ENCODE measurements around the gene TMC7. TPM values are rescaled to one million over a fixed set of nuclear protein-coding genes. Genes with fewer than 3 reads are reported as not detected.

The TMC7 gene
- total RNA-seq, 1 experiment from 2014 or later, result 4.3 TPM

GRCh38 chr16:19094542-19095365 is 111.0 kb downstream of the TMC7 start:
- Histone ChIP-seq H4K8ac (replicated peaks; ENCODE audit: insufficient read length, low read depth, low read length) (no peak overlapping the region), H3K4me1 (ENCODE audit: insufficient read depth, low read length) (no peaks in the 10 kb centered on the region), H3K9ac (ENCODE audit: extremely low read depth, insufficient read length, low read length) (no peak overlapping the region), H2BK15ac (ENCODE audit: low read depth, low read length) (no peak overlapping the region), H3K4ac (ENCODE audit: low read depth, low read length) (no peak overlapping the region), H3K27me3 (ENCODE audit: insufficient read depth, low read length) (no peaks in the 10 kb centered on the region), H3K4me2 (ENCODE audit: insufficient read depth, insufficient read length, low read length) (no peak overlapping the region), H3K23ac (ENCODE audit: insufficient read length, low read depth, low read length) (no peak overlapping the region), H2BK5ac (ENCODE audit: insufficient read length, low read length) (no peak overlapping the region), H4K5ac (ENCODE audit: insufficient read length, low read depth, low read length) (no peak overlapping the region), H3K79me1 (ENCODE audit: insufficient read depth, low read depth, low read length, poor library complexity, severe bottlenecking) (no peaks in the 10 kb centered on the region), H3K18ac (ENCODE audit: insufficient read length, low read depth, low read length) (no peak overlapping the region), H4K20me1 (ENCODE audit: control insufficient read depth, insufficient read depth, insufficient read length) (no peaks in the 10 kb centered on the region), H3K23me2 (ENCODE audit: insufficient read length, low read depth, low read length, poor library complexity, severe bottlenecking) (no peaks in the 10 kb centered on the region), H2BK20ac (ENCODE audit: low read depth, low read length, poor library complexity, severe bottlenecking) (no peak overlapping the region), H3K56ac (ENCODE audit: insufficient read length, low read depth, low read length) (no peak overlapping the region), H4K91ac (ENCODE audit: insufficient read length, low read depth, low read length) (no peak overlapping the region), H3K79me2 (ENCODE audit: insufficient read depth, low read length) (no peaks in the 10 kb centered on the region), H3T11ph (ENCODE audit: low read length) (no peak overlapping the region), H2AK5ac (ENCODE audit: insufficient read length, low read length) (no peak overlapping the region), H2BK12ac (ENCODE audit: insufficient read length, low read depth, low read length) (no peak overlapping the region), H3K9me3 (ENCODE audit: control insufficient read depth, low read depth, low read length) (no peaks in the 10 kb centered on the region), H3K27ac (ENCODE audit: insufficient read length, low read depth, low read length) (no peak overlapping the region), H2AFZ (ENCODE audit: low read length) (no peak overlapping the region), H2BK120ac (ENCODE audit: low read depth, low read length, poor library complexity, severe bottlenecking) (no peak overlapping the region), H3K14ac (ENCODE audit: insufficient read depth, low read length) (no peak overlapping the region)
- Mint-ChIP-seq H3K27me3 (ENCODE audit: low read depth) (peaks cover 2% of the 10 kb centered on the region; the same call in 1 of the 2 replicates), H3K27ac (no peak overlapping the region), H3K36me3 (ENCODE audit: insufficient read depth in 1 of 3, low read depth in 3 of 3) (peaks cover 0 to 2% (median 0%) of the 10 kb centered on the region in 3 experiments; a peak in 3 of 7 replicates), H3K4me1 (peaks cover 5 to 6% of the 10 kb centered on the region in 2 experiments; a peak in 2 of 4 replicates), H3K9me3 (peaks cover 5 to 8% of the 10 kb centered on the region in 2 experiments; a peak in 4 of 5 replicates), H3K4me3 (no peak overlapping the region)
- WGBS (ENCODE audit: extremely low coverage, insufficient read length, low lambda C conversion rate), result no CpG with 5 or more reads among the region's 11 CpGs
- TF ChIP-seq CTCF (conservative IDR thresholded peaks at IDR 0.05), result peak; percentile 33; the same call in 2 of the 3 replicates
- DNase-seq, result no peak
